Effector memory CD4-positive, alpha-beta T cell (primary cell): Measurements from ENCODE around the gene PKNOX2.

Source experiments
- DNase-seq, 3 donors: peaks; one replicate each; pipeline ENCODE4 v3.0.0-alpha.2; 2020
- H3K27ac ChIP-seq: 2 replicates; pipeline ENCODE4 v1.7.0; 2013; ENCODE audit warnings: mild to moderate bottlenecking, low read length, moderate library complexity; ENCODE audit not compliant: insufficient read depth, poor library complexity, severe bottlenecking
- H3K27me3 ChIP-seq: replicated peaks from 2 replicates; pipeline ENCODE4 v1.7.0; 2013; ENCODE audit warnings: mild to moderate bottlenecking, low read length; ENCODE audit not compliant: insufficient read depth, control insufficient read depth, poor library complexity, severe bottlenecking
- H3K36me3 ChIP-seq: 2 replicates; pipeline ENCODE4 v1.7.0; 2013; ENCODE audit warnings: mild to moderate bottlenecking, low read length, moderate library complexity; ENCODE audit not compliant: control insufficient read depth, insufficient read depth
- H3K4me1 ChIP-seq: 2 replicates; pipeline ENCODE4 v1.7.0; 2013; ENCODE audit warnings: low read length, mild to moderate bottlenecking; ENCODE audit not compliant: control insufficient read depth, insufficient read depth, poor library complexity, severe bottlenecking
- H3K4me3 ChIP-seq: 2 replicates; pipeline ENCODE4 v1.7.0; 2013; ENCODE audit warnings: low read length, low read depth, mild to moderate bottlenecking; ENCODE audit not compliant: insufficient read depth, poor library complexity, severe bottlenecking
- H3K9me3 ChIP-seq: 2 replicates; pipeline ENCODE4 v1.7.0; 2013; ENCODE audit warnings: mild to moderate bottlenecking, low read length, moderate library complexity; ENCODE audit not compliant: control insufficient read depth

The PKNOX2 gene

DNA sequence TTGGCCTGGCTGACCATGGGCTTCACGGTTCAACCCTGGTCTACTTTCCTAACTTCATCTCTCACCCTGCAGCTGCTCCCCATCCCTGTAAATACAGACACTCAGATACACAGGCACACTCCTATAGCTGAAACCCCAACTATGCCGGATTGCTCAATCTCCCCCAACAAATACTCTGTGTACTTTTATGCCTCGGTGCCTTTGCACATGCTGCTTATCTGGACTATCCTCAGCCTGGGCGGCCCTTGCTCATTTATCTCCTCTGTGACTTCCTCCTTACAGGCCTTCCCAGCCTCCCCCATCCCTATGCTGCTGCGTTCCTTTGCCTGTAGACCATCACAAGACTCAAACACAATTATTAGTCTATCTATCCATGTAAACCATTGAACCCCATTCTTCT lies 76.6 kb downstream of the PKNOX2 start:
- no peaks in the 10 kb centered on the region for H3K4me1 ChIP-seq
- H3K4me3 ChIP-seq, result no peak overlapping the region
- H3K9me3 ChIP-seq, result no peaks in the 10 kb centered on the region
- peaks cover 4% of the 10 kb centered on the region for H3K27me3 ChIP-seq
- no peak overlapping the region for H3K27ac ChIP-seq
- DNase-seq, result no peak
- no peaks in the 10 kb centered on the region for H3K36me3 ChIP-seq

GRCh38 chr11:125242141-125242775 lies 77.7 kb downstream of the PKNOX2 start:
- H3K9me3 ChIP-seq, result no peaks in the 10 kb centered on the region
- no peak overlapping the region for H3K4me3 ChIP-seq
- no peaks in the 10 kb centered on the region for H3K4me1 ChIP-seq
- no peak for DNase-seq
- no peak overlapping the region for H3K27ac ChIP-seq
- peaks cover 7% of the 10 kb centered on the region for H3K27me3 ChIP-seq
- no peaks in the 10 kb centered on the region for H3K36me3 ChIP-seq

- Histone ChIP-seq H3K27me3 (peaks cover 7% of the 10 kb centered on the region), H3K36me3 (no peaks in the 10 kb centered on the region), H3K27ac (no peak overlapping the region), H3K4me1 (no peaks in the 10 kb centered on the region), H3K4me3 (no peak overlapping the region), H3K9me3 (no peaks in the 10 kb centered on the region)
- DNase-seq, result no peak
These were observed 79.6 kb downstream of the PKNOX2 start for GRCh38 chr11:125244166-125244565.

- H3K36me3 ChIP-seq, result no peaks in the 10 kb centered on the region
- no peak overlapping the region for H3K27ac ChIP-seq
- DNase-seq, result no peak
- no peaks in the 10 kb centered on the region for H3K4me1 ChIP-seq
- no peak overlapping the region for H3K4me3 ChIP-seq
- no peaks in the 10 kb centered on the region for H3K9me3 ChIP-seq
- peaks cover 3% of the 10 kb centered on the region for H3K27me3 ChIP-seq
These were observed 80.7 kb downstream of the PKNOX2 start for GRCh38 chr11:125245299-125245698.

GRCh38 chr11:125247431-125247830 lies 82.9 kb downstream of the PKNOX2 start:
- DNase-seq, result no peak
- no peak overlapping the region for H3K4me3 ChIP-seq
- H3K27ac ChIP-seq, result no peak overlapping the region
- no peaks in the 10 kb centered on the region for H3K9me3 ChIP-seq
- H3K27me3 ChIP-seq, result peaks cover 3% of the 10 kb centered on the region
- H3K36me3 ChIP-seq, result no peaks in the 10 kb centered on the region
- H3K4me1 ChIP-seq, result no peaks in the 10 kb centered on the region

DNA sequence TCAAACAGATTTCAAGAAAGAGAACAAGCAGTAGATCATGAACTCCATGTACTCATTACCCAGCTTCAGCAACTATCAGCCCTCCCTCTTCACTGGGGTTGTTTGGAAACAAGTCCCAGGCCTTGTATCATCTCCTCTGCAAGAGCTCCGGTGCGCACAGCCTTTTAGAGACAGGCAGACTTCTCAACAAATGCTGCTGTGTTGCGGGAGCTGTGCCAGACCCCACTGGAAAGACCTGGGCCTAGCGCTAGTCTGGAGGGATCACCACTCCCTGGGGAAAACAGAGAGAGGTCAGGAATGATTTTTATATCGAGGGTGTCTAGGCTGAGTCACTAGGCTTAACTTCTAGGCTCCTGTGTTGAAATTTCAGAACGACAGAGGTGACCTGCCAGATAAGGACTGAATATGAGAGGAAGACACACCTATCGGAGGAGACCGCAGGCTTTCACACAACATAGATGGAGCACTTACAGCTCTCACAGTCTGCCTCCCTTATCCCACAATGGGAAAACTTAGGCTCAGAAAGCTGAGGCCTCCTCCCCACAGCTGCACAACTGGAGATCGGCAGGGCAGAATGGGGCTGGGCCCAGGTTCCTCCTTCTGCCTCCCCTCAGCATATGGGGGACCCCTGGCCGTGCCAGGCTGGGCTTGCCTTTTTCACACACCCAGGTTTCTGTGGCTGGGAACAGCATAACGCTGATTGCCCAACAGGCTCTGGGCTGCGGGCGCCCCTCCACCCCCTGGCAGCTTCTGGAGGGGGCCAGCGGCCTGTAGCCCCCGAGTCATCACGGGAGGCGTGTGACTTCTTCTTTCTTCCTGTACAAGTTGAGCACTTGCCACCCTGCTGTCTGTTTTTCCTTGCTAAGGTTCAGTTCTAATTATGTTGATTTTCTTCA lies 86.0 kb downstream of the PKNOX2 start:
- no peaks in the 10 kb centered on the region for H3K9me3 ChIP-seq
- H3K4me1 ChIP-seq, result no peaks in the 10 kb centered on the region
- peaks cover 3% of the 10 kb centered on the region for H3K27me3 ChIP-seq
- H3K36me3 ChIP-seq, result no peaks in the 10 kb centered on the region
- DNase-seq, result no peak
- no peak overlapping the region for H3K4me3 ChIP-seq
- no peak overlapping the region for H3K27ac ChIP-seq

GRCh38 chr11:125251214-125251545 lies 86.6 kb downstream of the PKNOX2 start:
- H3K36me3 ChIP-seq, result no peaks in the 10 kb centered on the region
- H3K4me1 ChIP-seq, result no peaks in the 10 kb centered on the region
- H3K4me3 ChIP-seq, result no peak overlapping the region
- peaks cover 3% of the 10 kb centered on the region for H3K27me3 ChIP-seq
- no peak for DNase-seq
- H3K9me3 ChIP-seq, result no peaks in the 10 kb centered on the region
- H3K27ac ChIP-seq, result no peak overlapping the region

GRCh38 chr11:125251956-125252355 lies 87.4 kb downstream of the PKNOX2 start:
- no peak overlapping the region for H3K4me3 ChIP-seq
- no peaks in the 10 kb centered on the region for H3K4me1 ChIP-seq
- H3K27ac ChIP-seq, result no peak overlapping the region
- no peaks in the 10 kb centered on the region for H3K36me3 ChIP-seq
- H3K27me3 ChIP-seq, result peaks cover 2% of the 10 kb centered on the region
- no peaks in the 10 kb centered on the region for H3K9me3 ChIP-seq
- no peak for DNase-seq

DNA sequence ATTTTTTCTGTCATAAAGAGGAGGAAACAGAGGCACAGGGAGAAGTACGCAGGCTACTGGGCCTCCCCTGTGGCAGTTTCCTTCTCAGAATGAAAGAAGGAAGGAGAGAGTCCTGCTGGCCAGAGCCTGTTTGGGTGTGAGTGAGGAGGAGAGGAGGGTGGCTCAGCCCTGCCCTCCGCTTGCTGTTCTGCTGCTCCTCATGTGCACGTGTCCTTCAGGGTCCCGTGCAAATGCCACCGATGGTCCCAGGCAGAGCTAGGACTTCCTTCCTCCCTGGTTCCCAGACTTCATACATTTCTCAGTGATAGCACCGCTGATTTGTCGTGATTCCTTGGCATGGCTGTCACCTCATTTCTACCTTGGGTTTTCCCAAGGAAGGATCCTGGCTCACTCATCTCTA lies 88.7 kb downstream of the PKNOX2 start:
- H3K4me3 ChIP-seq, result no peak overlapping the region
- no peaks in the 10 kb centered on the region for H3K36me3 ChIP-seq
- H3K4me1 ChIP-seq, result no peaks in the 10 kb centered on the region
- no peaks in the 10 kb centered on the region for H3K27me3 ChIP-seq
- no peaks in the 10 kb centered on the region for H3K9me3 ChIP-seq
- no peak overlapping the region for H3K27ac ChIP-seq
- DNase-seq, result no peak

DNA sequence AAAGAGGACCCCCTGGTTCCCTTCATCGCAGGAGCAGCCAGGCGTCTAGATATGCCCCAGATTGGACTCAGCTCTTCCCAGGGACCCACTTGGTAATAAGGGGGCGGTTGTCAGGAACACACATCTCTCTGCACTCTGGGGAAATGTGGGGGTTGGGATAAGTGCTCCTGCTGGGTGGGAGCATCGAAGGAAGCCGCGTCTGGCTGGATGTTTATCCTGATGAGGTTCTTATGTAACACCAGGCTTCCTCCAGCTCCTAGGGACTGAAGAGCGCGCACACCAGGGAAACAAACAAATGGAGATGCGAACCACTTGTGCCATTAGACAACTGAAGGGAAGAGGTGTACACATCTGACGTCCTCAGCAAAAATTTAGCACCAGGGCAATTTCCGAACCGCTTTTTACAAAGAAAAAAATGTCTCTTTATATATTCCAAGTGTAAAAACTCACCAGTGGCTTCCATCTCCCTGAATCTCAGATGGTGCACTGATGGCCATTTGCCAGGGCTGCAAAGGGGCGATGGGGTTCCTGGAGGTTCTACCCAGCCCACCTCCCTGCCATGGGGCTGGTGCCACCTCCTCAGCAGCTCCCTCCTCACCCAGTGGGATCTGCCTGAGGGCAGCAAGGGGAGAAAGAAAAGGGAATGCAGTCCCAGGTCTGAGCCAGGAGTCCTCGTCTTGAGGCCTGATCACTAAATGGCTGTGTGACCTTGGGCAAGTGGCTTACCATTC lies 89.4 kb downstream of the PKNOX2 start:
- Histone ChIP-seq H3K9me3 (no peaks in the 10 kb centered on the region), H3K27ac (no peak overlapping the region), H3K27me3 (no peaks in the 10 kb centered on the region), H3K36me3 (no peaks in the 10 kb centered on the region), H3K4me3 (no peak overlapping the region), H3K4me1 (no peaks in the 10 kb centered on the region)
- no peak for DNase-seq
